LNCAP (cell line): ENCODE measurements around the gene TAOK3.

Source experiments
- CTCF ChIP-seq: fragments of 450-650 bp; IDR thresholded peaks from 2 replicates; pipeline ENCODE4 v1.5.1; 2017; ENCODE audit warnings: mild to moderate bottlenecking

TAOK3 gene

GRCh38 chr12:118330421-118331018, 42.2 kb downstream of the TAOK3 start:
- no peak for TF ChIP-seq CTCF

- no peak for TF ChIP-seq CTCF
Measured at GRCh38 chr12:118328486-118329330, 44.0 kb downstream of the TAOK3 start.

GRCh38 chr12:118327391-118327790, 45.3 kb downstream of the TAOK3 start:
- TF ChIP-seq CTCF, result no peak

GRCh38 chr12:118326991-118327390, 45.7 kb downstream of the TAOK3 start:
- TF ChIP-seq CTCF, result no peak

- TF ChIP-seq CTCF, result no peak
Measured at GRCh38 chr12:118325081-118325480, 47.6 kb downstream of the TAOK3 start.

GRCh38 chr12:118319627-118320026, 53.1 kb downstream of the TAOK3 start:
- no peak for TF ChIP-seq CTCF

- TF ChIP-seq CTCF, result no peak
Measured at GRCh38 chr12:118318744-118319143, 54.0 kb downstream of the TAOK3 start.
